NCI-H82 treated with DMSO at 0.1 percent for 48 hours (cell line): ENCODE data around the gene KIF13A.
A peak's percentile ranks its signal among the peaks of the same experiment; 100 is the strongest.
"Not testable (repeated sequence)": the region's sequence is repeated elsewhere in the genome, so short reads cannot be mapped to it uniquely, and the experiment has no call there.

Experiments used
- DNase-seq: peaks from one replicate; lab custom pipeline; 2025; ENCODE audit not compliant: unreplicated experiment; lab: John Stamatoyannopoulos, UW

Gene KIF13A

GRCh38 chr6:17904491-17905120, 82.8 kb downstream of the KIF13A start:
- no peak for DNase-seq

- DNase-seq = no peak
Observed at GRCh38 chr6:17902974-17903373, 84.5 kb downstream of the KIF13A start.

- no peak for DNase-seq
Observed at GRCh38 chr6:17901493-17901892, 85.9 kb downstream of the KIF13A start.

GRCh38 chr6:17900011-17900410, 87.4 kb downstream of the KIF13A start:
- DNase-seq = no peak

GRCh38 chr6:17899491-17899890, 87.9 kb downstream of the KIF13A start:
- DNase-seq = no peak

GRCh38 chr6:17897681-17898080, 89.8 kb downstream of the KIF13A start:
- no peak for DNase-seq

GRCh38 chr6:17894905-17895304, 92.5 kb downstream of the KIF13A start:
- no peak for DNase-seq

- DNase-seq = no peak
Observed at GRCh38 chr6:17894191-17894590, 93.2 kb downstream of the KIF13A start.

- no peak for DNase-seq
Observed at GRCh38 chr6:17892097-17892686, 95.2 kb downstream of the KIF13A start.

- DNase-seq = no peak
Observed at GRCh38 chr6:17890309-17890708, 97.1 kb downstream of the KIF13A start.

- DNase-seq = not testable (repeated sequence)
Observed at GRCh38 chr6:17889777-17890176, 97.7 kb downstream of the KIF13A start.

- peak; percentile 89 for DNase-seq
Observed at GRCh38 chr6:17886891-17887290, 100.5 kb downstream of the KIF13A start.

GRCh38 chr6:17885889-17886576, 101.4 kb downstream of the KIF13A start:
- DNase-seq = no peak

- DNase-seq = peak; percentile 37
Observed at GRCh38 chr6:17884498-17885478, 102.6 kb downstream of the KIF13A start.

- no peak for DNase-seq
Observed at GRCh38 chr6:17883665-17884497, 103.6 kb downstream of the KIF13A start.

GRCh38 chr6:17881085-17881858, 106.2 kb downstream of the KIF13A start:
- no peak for DNase-seq

- no peak for DNase-seq
Observed at GRCh38 chr6:17879184-17879583, 108.3 kb downstream of the KIF13A start.

GRCh38 chr6:17878734-17879133, 108.7 kb downstream of the KIF13A start:
- no peak for DNase-seq

GRCh38 chr6:17877895-17878440, 109.5 kb downstream of the KIF13A start:
- no peak for DNase-seq
